Measurements from ENCODE around the gene FADS6. TPM values are rescaled to one million over a fixed set of nuclear protein-coding genes. Genes with fewer than 3 reads are reported as not detected.
"Not testable (repeated sequence)": the region's sequence is repeated elsewhere in the genome, so short reads cannot be mapped to it uniquely, and the experiment has no call there.

The FADS6 gene
- total RNA-seq, 4 donors from 2014 or later: not detected

- intact Hi-C loops (cut with DNase I; ENCODE audit: low total_unique reads) (no loop called here), in situ Hi-C loops (cut with MboI; ENCODE audit: low sequenced_read_pairs in 4 of 4) (no loop called here)
- ATAC-seq (no peak), DNase-seq (no peak)
- Histone ChIP-seq H3K27me3 (peaks cover 14 to 20% (median 17%) of the 10 kb centered on the region in 3 donors), H3K27ac (no peak overlapping the region), H3K36me3 (no peaks in the 10 kb centered on the region), H3K4me1 (no peaks in the 10 kb centered on the region), H3K9me3 (no peaks in the 10 kb centered on the region), H3K4me3 (no peak overlapping the region)
- no peak for TF ChIP-seq POLR2A (IDR thresholded peaks at IDR 0.05)
Measured at GRCh38 chr17:74907012-74907411, 13.6 kb upstream of the FADS6 start.

DNA sequence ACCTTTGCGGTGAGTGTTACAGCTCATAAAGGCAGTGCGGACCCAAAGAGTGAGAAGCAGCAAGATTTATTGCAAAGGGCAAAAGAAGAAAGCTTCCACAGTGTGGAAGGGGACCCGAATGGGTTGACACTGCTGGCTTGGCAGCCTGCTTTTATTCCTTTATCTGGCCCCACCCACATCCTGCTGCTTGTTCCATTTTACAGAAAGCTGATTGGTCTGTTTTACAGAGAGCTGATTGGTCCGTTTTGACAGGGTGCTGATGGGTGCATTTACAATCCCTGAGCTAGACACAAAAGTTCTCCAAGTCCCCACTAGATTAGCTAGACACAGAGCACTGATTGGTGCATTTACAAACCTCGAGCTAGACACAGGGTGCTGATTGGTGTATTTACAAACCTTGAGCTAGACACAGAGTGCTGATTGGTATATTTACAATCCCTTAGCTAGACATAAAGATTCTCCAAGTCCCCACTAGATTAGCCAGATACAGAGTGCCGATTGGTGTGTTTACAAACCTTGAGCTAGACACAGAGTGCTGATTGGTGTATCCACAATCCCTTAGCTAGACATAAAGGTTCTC, 12.9 kb upstream of the FADS6 start:
- ATAC-seq; H3K4me3 ChIP-seq; H3K4me1 ChIP-seq; H3K27ac ChIP-seq; H3K9me3 ChIP-seq; intact Hi-C loops (cut with DNase I; ENCODE audit: low total_unique reads); in situ Hi-C loops (cut with MboI; ENCODE audit: low sequenced_read_pairs in 4 of 4); H3K36me3 ChIP-seq; DNase-seq: not testable (repeated sequence)
- H3K27me3 ChIP-seq: peaks cover 14 to 20% (median 17%) of the 10 kb centered on the region in 3 donors

- TF ChIP-seq, protein P1, sequence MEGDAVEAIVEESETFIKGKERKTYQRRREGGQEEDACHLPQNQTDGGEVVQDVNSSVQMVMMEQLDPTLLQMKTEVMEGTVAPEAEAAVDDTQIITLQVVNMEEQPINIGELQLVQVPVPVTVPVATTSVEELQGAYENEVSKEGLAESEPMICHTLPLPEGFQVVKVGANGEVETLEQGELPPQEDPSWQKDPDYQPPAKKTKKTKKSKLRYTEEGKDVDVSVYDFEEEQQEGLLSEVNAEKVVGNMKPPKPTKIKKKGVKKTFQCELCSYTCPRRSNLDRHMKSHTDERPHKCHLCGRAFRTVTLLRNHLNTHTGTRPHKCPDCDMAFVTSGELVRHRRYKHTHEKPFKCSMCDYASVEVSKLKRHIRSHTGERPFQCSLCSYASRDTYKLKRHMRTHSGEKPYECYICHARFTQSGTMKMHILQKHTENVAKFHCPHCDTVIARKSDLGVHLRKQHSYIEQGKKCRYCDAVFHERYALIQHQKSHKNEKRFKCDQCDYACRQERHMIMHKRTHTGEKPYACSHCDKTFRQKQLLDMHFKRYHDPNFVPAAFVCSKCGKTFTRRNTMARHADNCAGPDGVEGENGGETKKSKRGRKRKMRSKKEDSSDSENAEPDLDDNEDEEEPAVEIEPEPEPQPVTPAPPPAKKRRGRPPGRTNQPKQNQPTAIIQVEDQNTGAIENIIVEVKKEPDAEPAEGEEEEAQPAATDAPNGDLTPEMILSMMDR (IDR thresholded peaks at IDR 0.05 in 4 of 5, conservative IDR thresholded peaks at IDR 0.05 in 1 of 5): no peak
- no peak for TF ChIP-seq POLR2A (IDR thresholded peaks at IDR 0.05)
- in situ Hi-C loops (cut with MboI; ENCODE audit: low sequenced_read_pairs in 4 of 4): no loop called here
- no peak for DNase-seq
Measured at GRCh38 chr17:74904687-74905409, 11.4 kb upstream of the FADS6 start.

GRCh38 chr17:74903671-74904070, 10.2 kb upstream of the FADS6 start:
- DNase-seq (no peak), ATAC-seq (no peak)
- Histone ChIP-seq H3K4me1 (no peaks in the 10 kb centered on the region), H3K4me3 (no peak overlapping the region), H3K36me3 (no peaks in the 10 kb centered on the region), H3K9me3 (no peaks in the 10 kb centered on the region), H3K27me3 (peaks cover 14 to 20% (median 17%) of the 10 kb centered on the region in 3 donors), H3K27ac (no peak overlapping the region)
- TF ChIP-seq, protein P1 (IDR thresholded peaks at IDR 0.05 in 4 of 5, conservative IDR thresholded peaks at IDR 0.05 in 1 of 5): no peak
- no peak for TF ChIP-seq POLR2A (IDR thresholded peaks at IDR 0.05)
- intact Hi-C loops (cut with DNase I; ENCODE audit: low total_unique reads): no loop called here
- in situ Hi-C loops (cut with MboI; ENCODE audit: low sequenced_read_pairs in 4 of 4): no loop called here

More at GRCh38 chr17:74904687-74905409, 11.4 kb upstream of the FADS6 start:
- intact Hi-C loops (cut with DNase I; ENCODE audit: low total_unique reads): no loop called here
- Histone ChIP-seq H3K9me3 (no peaks in the 10 kb centered on the region), H3K4me3 (no peak overlapping the region), H3K4me1 (no peaks in the 10 kb centered on the region), H3K27ac (no peak overlapping the region), H3K36me3 (no peaks in the 10 kb centered on the region), H3K27me3 (peaks cover 14 to 20% (median 17%) of the 10 kb centered on the region in 3 donors)
- ATAC-seq: no peak

DNA sequence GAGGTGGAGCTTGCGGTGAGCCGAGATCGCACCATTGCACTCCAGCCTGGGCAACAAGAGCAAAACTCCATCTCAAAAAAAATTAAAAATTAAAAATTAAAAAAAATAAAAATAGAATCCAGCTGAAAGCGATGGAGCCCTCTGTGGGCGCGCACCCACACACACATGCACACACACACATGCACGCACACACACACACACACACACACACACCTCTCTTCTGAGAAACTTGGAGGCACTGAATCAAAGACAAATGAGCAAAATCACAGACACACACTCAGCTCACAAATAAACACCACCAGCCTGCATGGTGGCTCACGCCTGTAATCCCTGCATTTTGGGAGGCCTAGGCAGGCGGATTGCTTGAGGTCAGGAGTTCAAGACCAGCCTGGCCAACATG, 9.6 kb upstream of the FADS6 start:
- no peak overlapping the region for H3K27ac ChIP-seq
- H3K4me1 ChIP-seq: no peaks in the 10 kb centered on the region
- no peak for TF ChIP-seq POLR2A (IDR thresholded peaks at IDR 0.05)
- TF ChIP-seq, protein P1 (IDR thresholded peaks at IDR 0.05 in 4 of 5, conservative IDR thresholded peaks at IDR 0.05 in 1 of 5): no peak
- in situ Hi-C loops (cut with MboI; ENCODE audit: low sequenced_read_pairs in 4 of 4): no loop called here
- H3K4me3 ChIP-seq: no peak overlapping the region
- H3K9me3 ChIP-seq: no peaks in the 10 kb centered on the region
- H3K27me3 ChIP-seq: peaks cover 14 to 20% (median 17%) of the 10 kb centered on the region in 3 donors
- no peaks in the 10 kb centered on the region for H3K36me3 ChIP-seq
- intact Hi-C loops (cut with DNase I; ENCODE audit: low total_unique reads): no loop called here
- DNase-seq (no peak), ATAC-seq (no peak)

Measured in gastrocnemius medialis (tissue), 4 donors.